ENCODE data around the gene LINS1.

DNA sequence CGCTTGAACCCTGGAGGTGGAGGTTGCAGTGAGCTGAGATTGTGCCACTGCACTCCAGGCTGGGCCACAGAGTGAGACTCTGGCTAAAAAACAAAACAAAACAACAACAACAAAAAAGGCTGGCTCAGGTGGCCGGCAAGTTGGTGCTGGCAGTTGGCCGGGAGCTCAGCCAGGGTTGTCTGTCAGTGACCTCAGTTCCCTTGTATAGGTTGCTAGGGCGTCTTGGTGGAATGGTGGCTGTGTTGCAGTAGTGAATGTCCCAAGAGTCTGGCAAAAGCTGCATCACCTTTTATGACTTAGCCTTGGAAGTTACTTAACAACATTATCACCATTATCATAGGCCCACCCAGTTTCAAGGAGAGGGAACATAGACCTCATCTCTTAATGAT is 41.0 kb upstream of the LINS1 start:
- TF ChIP-seq FOXK2 (IDR thresholded peaks at IDR 0.05) (no peak), FOXM1 (IDR thresholded peaks at IDR 0.05; ENCODE audit: borderline replicate concordance) (no peak), BHLHE40 (IDR thresholded peaks at IDR 0.05; ENCODE audit: borderline replicate concordance) (no peak), LEF1 (IDR thresholded peaks at IDR 0.05; ENCODE audit: borderline replicate concordance) (no peak), ELF4 (IDR thresholded peaks at IDR 0.05) (no peak), ARNT (IDR thresholded peaks at IDR 0.05) (no peak), FOXA1 (IDR thresholded peaks at IDR 0.05) (no peak)
